Spinal cord (tissue), 4 donors: ENCODE measurements around the gene ATG4D. TPM values are rescaled to one million over a fixed set of nuclear protein-coding genes. Genes with fewer than 3 reads are reported as not detected.

Experiments used
- polyA plus RNA-seq, 2 donors: library from polyadenylated mRNA; unstranded; fragments of 120-200 nt; gene quantifications; one replicate each; pipeline ENCODE4 v1.2.1, GENCODE V29; 2013; ENCODE audit not compliant: insufficient read length in 2 of 2
- small RNA-seq: library from RNA; depleted of rRNA; stranded (forward); fragments of <200 nt; gene quantifications from one replicate; pipeline ENCODE3, GENCODE V24; 2014; ENCODE audit warnings: low replicate concordance
- total RNA-seq, 2 donors: library from RNA; depleted of rRNA in 1 of 2; stranded (reverse); fragments of 120-200 nt in 1 of 2; fragments of >200 nt in 1 of 2; gene quantifications; one replicate each; pipeline versions ENCODE4 v1.2.3 to v1.2.4, GENCODE V29; 2013 to 2014

ATG4D gene
- total and polyA plus RNA-seq, 4 donors: 10.6 to 43.9 (median 31.3) TPM

Small RNA genes within 50 kb of the gene (small RNA-seq; reads per million reads assigned to genes)
- gene MIR1238: not detected
- not detected for gene RNU7-140P

Other genes with a start within 250 kb of the ATG4D start
- 1 to 10 TPM; 1.6 to 9.5 TPM for gene ZGLP1, start 234.1 kb upstream of the ATG4D start, total RNA-seq
- 10 to 100 TPM; 11.0 to 15.7 TPM for gene ZGLP1, start 234.1 kb upstream of the ATG4D start, polyA plus RNA-seq
- gene FDX2, start 227.9 kb upstream of the ATG4D start, total RNA-seq: 10 to 100 TPM; 15.0 to 30.4 TPM
- gene FDX2, start 227.9 kb upstream of the ATG4D start, polyA plus RNA-seq: 10 to 100 TPM; 37.3 to 45.3 TPM
- 1 to 10 TPM; 5.4 to 8.7 TPM for gene RAVER1, start 210.4 kb upstream of the ATG4D start, total RNA-seq
- 10 to 100 TPM; 32.5 to 42.3 TPM for gene RAVER1, start 210.4 kb upstream of the ATG4D start, polyA plus RNA-seq
- gene ICAM3, start 204.3 kb upstream of the ATG4D start, total RNA-seq: 1 to 10 TPM; 5.5 to 8.7 TPM
- 1 to 10 TPM; 3.8 to 4.4 TPM for gene ICAM3, start 204.3 kb upstream of the ATG4D start, polyA plus RNA-seq
- 10 to 100 TPM; 44.5 to 94.4 TPM for gene TYK2, start 163.3 kb upstream of the ATG4D start, total RNA-seq
- 100 to 1,000 TPM; 108 to 153 TPM for gene TYK2, start 163.3 kb upstream of the ATG4D start, polyA plus RNA-seq
- 100 to 1,000 TPM in 1 of 2 donors, 10 to 100 TPM in 1; 47.4 to 164 TPM for gene CDC37, start 140.4 kb upstream of the ATG4D start, total RNA-seq
- gene CDC37, start 140.4 kb upstream of the ATG4D start, polyA plus RNA-seq: 100 to 1,000 TPM; 151 to 191 TPM
- gene PDE4A, start 123.4 kb upstream of the ATG4D start, total RNA-seq: 10 to 100 TPM in 1 of 2 donors, 1 to 10 TPM in 1; 4.2 to 10.8 TPM
- 10 to 100 TPM; 25.7 to 28.4 TPM for gene PDE4A, start 123.4 kb upstream of the ATG4D start, polyA plus RNA-seq
- 10 to 100 TPM; 40.5 to 60.1 TPM for gene KEAP1, start 40.5 kb upstream of the ATG4D start, total RNA-seq
- gene KEAP1, start 40.5 kb upstream of the ATG4D start, polyA plus RNA-seq: 10 to 100 TPM; 76.7 to 93.6 TPM
- 1 to 10 TPM; 1.3 to 3.8 TPM for gene S1PR5, start 26.5 kb upstream of the ATG4D start, total RNA-seq
- gene S1PR5, start 26.5 kb upstream of the ATG4D start, polyA plus RNA-seq: 1 to 10 TPM; 1.1 to 1.6 TPM
- 10 to 100 TPM in 1 of 2 donors, 1 to 10 TPM in 1; 4.4 to 13.1 TPM for gene KRI1, start 22.1 kb downstream of the ATG4D start, total RNA-seq
- gene KRI1, start 22.1 kb downstream of the ATG4D start, polyA plus RNA-seq: 10 to 100 TPM; 16.2 to 32.5 TPM
- gene CDKN2D, start 25.1 kb downstream of the ATG4D start, total RNA-seq: 10 to 100 TPM; 25.6 to 50.9 TPM
- 100 to 1,000 TPM; 167 to 173 TPM for gene CDKN2D, start 25.1 kb downstream of the ATG4D start, polyA plus RNA-seq
- gene AP1M2, start 43.4 kb downstream of the ATG4D start, total RNA-seq: under 1 TPM; 0.30 to 0.83 TPM
- gene AP1M2, start 43.4 kb downstream of the ATG4D start, polyA plus RNA-seq: 1 to 10 TPM; 1.1 to 1.2 TPM
- 10 to 100 TPM; 46.8 to 60.4 TPM for gene SLC44A2, start 81.6 kb downstream of the ATG4D start, total RNA-seq
- gene SLC44A2, start 81.6 kb downstream of the ATG4D start, polyA plus RNA-seq: 100 to 1,000 TPM; 116 to 146 TPM
- 10 to 100 TPM; 89.8 to 98.6 TPM for gene ILF3, start 110.4 kb downstream of the ATG4D start, total RNA-seq
- 100 to 1,000 TPM; 234 to 267 TPM for gene ILF3, start 110.4 kb downstream of the ATG4D start, polyA plus RNA-seq
- gene QTRT1, start 157.5 kb downstream of the ATG4D start, total RNA-seq: 10 to 100 TPM; 25.9 to 47.6 TPM
- 100 to 1,000 TPM in 1 of 2 donors, 10 to 100 TPM in 1; 79.6 to 110 TPM for gene QTRT1, start 157.5 kb downstream of the ATG4D start, polyA plus RNA-seq
- 10 to 100 TPM; 59.2 to 77.9 TPM for gene DNM2, start 174.2 kb downstream of the ATG4D start, total RNA-seq
- 100 to 1,000 TPM in 1 of 2 donors, 10 to 100 TPM in 1; 92.2 to 111 TPM for gene DNM2, start 174.2 kb downstream of the ATG4D start, polyA plus RNA-seq